Body of pancreas (tissue), 4 donors: ENCODE data around the gene LILRA5. TPM values are rescaled to one million over a fixed set of nuclear protein-coding genes. Genes with fewer than 3 reads are reported as not detected.
A peak's percentile ranks its signal among the peaks of the same experiment; 100 is the strongest.
"Not testable (repeated sequence)": the region's sequence is repeated elsewhere in the genome, so short reads cannot be mapped to it uniquely, and the experiment has no call there.

Experiments used
- ATAC-seq: fragments of 150-250 bp; one replicate; pipeline ENCODE4 v1.9.1; 2016
- DNase-seq, 4 donors: peaks; one replicate each; pipeline ENCODE4 v3.0.0-alpha.2; 2019
- H3K27ac ChIP-seq, 4 donors: fragments of 200-600 bp; sonication (generic); 1 replicate in 3 of 4; 2 replicates in 1 of 4; pipeline versions ENCODE4 v1.5.1 to v1.6.1; 2016 to 2019; ENCODE audit warnings: mild to moderate bottlenecking in 1 of 4, mixed read lengths in 1 of 4, moderate library complexity in 1 of 4
- H3K27me3 ChIP-seq, 2 donors: fragments of 200-600 bp; sonication (generic); one replicate each; pipeline ENCODE4 v1.6.0; 2016; ENCODE audit warnings: mild to moderate bottlenecking in 1 of 2
- H3K36me3 ChIP-seq, 2 donors: fragments of 200-600 bp; sonication (generic); replicated peaks in 1 of 2; 2 replicates each; pipeline ENCODE4 v1.5.1; 2016; ENCODE audit warnings: low read depth in 2 of 2; ENCODE audit not compliant: insufficient read depth in 1 of 2
- H3K4me1 ChIP-seq: fragments of 200-600 bp; sonication (generic); one replicate; pipeline ENCODE4 v1.6.0; 2016
- H3K4me3 ChIP-seq, 2 donors: fragments of 200-600 bp; sonication (generic); 1 replicate in 1 of 2; 2 replicates in 1 of 2; pipeline ENCODE4 v1.5.1; 2016 to 2019
- H3K9me3 ChIP-seq, 3 donors: fragments of 200-600 bp; sonication (generic); 1 replicate in 2 of 3; 2 replicates in 1 of 3; pipeline ENCODE4 v1.5.1; 2016
- CTCF ChIP-seq, 7 experiments: fragments of 450-650 bp in 4 of 7; fragments of 200-600 bp in 3 of 7; sonication (generic) in 3 of 7; IDR thresholded peaks; one replicate each; pipeline ENCODE4 v1.5.1; 2016 to 2019; ENCODE audit warnings: antibody characterized with exemption in 7 of 7
- POLR2A ChIP-seq, 3 donors: fragments of 450-650 bp; IDR thresholded peaks; one replicate each; pipeline ENCODE4 v1.6.1; 2016; ENCODE audit warnings: antibody characterized with exemption in 3 of 3, mild to moderate bottlenecking in 2 of 3
- WGBS, 2 donors: methylation state at CpG; one replicate each; pipeline ENCODE4 v1.1.5; 2017; 5-methylcytosine and 5-hydroxymethylcytosine counted together
- intact Hi-C: fragments of 100-400 bp; cut with DNase I; formaldehyde crosslinking; loops from one replicate; pipeline ENCODE4 v1.15.1; 2023
- total RNA-seq, 2 donors: library from RNA; depleted of rRNA; stranded (reverse); fragments of >200 nt; gene quantifications; one replicate each; pipeline ENCODE4 v1.1.0, GENCODE V29; 2016

Gene LILRA5
- total RNA-seq, 2 donors from 2014 or later: 0.78 TPM; not detected in 1

GRCh38 chr19:54281007-54281728 lies 31.8 kb downstream of the LILRA5 start, which contains the start of gene LILRB2:
TSS of gene LILRB2 (minus strand) at chr19:54281110. CDS start at chr19:54280496, 614 bp downstream.
- H3K4me3 ChIP-seq: no peak within 1 kb of the TSS
- DNase-seq (peak in 1 of 4 donors; percentile 24), ATAC-seq (no peak)
- TF ChIP-seq CTCF (IDR thresholded peaks at IDR 0.05): no peak
- no peak for TF ChIP-seq POLR2A (IDR thresholded peaks at IDR 0.05)
- intact Hi-C loops: loop anchor here (2.0 kb wide), 1 partner anchor 306 kb away; no protein-coding TSS in a partner anchor
- H3K27ac ChIP-seq: peak within 1 kb of the TSS in 1 of 4 donors; percentile 62
- no peaks in the 10 kb centered on the region for H3K9me3 ChIP-seq
- no peaks in the 10 kb centered on the region for H3K4me1 ChIP-seq
- H3K36me3 ChIP-seq: no peaks in the 10 kb centered on the region
- WGBS, 2 donors: 39 to 46% methylated on average over 12 of the region's 12 CpGs
- peaks cover 0 to 5% of the 10 kb centered on the region in 2 donors for H3K27me3 ChIP-seq

GRCh38 chr19:54280441-54280840 lies 32.5 kb downstream of the LILRA5 start:
- H3K9me3 ChIP-seq, ATAC-seq, H3K4me3 ChIP-seq, H3K4me1 ChIP-seq, H3K27me3 ChIP-seq, H3K36me3 ChIP-seq: not testable (repeated sequence)
- intact Hi-C loops: loop anchor here (2.0 kb wide), 1 partner anchor 306 kb away; no protein-coding TSS in a partner anchor
- peak in 1 of 4 donors; percentile 53 for DNase-seq
- 38 to 41% methylated on average over 8 to 10 of the region's 10 CpGs for WGBS, 2 donors
- H3K27ac ChIP-seq: peak overlapping the region in 1 of 4 donors; percentile 62

GRCh38 chr19:54280025-54280424 lies 32.9 kb downstream of the LILRA5 start:
- intact Hi-C loops: loop anchor here (2.0 kb wide), 1 partner anchor 307 kb away; no protein-coding TSS in a partner anchor
- DNase-seq, H3K9me3 ChIP-seq, ATAC-seq, H3K4me1 ChIP-seq, H3K4me3 ChIP-seq, H3K36me3 ChIP-seq, H3K27me3 ChIP-seq: not testable (repeated sequence)
- 16% methylated on average over 4 of the region's 4 CpGs; no CpG with 5 or more reads in 1 of the 2 donors for WGBS, 2 donors
- H3K27ac ChIP-seq: peak overlapping the region in 1 of 4 donors; percentile 62

GRCh38 chr19:54279406-54279962 lies 33.5 kb downstream of the LILRA5 start:
- no peaks in the 10 kb centered on the region for H3K36me3 ChIP-seq
- no peaks in the 10 kb centered on the region for H3K4me1 ChIP-seq
- no peak overlapping the region for H3K4me3 ChIP-seq
- DNase-seq (no peak), ATAC-seq (no peak)
- WGBS, 2 donors: 49 to 60% methylated on average over 7 to 16 of the region's 18 CpGs
- H3K9me3 ChIP-seq: no peaks in the 10 kb centered on the region
- intact Hi-C loops: no loop called here
- TF ChIP-seq POLR2A (IDR thresholded peaks at IDR 0.05): no peak
- no peak for TF ChIP-seq CTCF (IDR thresholded peaks at IDR 0.05)
- peaks cover 0 to 5% of the 10 kb centered on the region in 2 donors for H3K27me3 ChIP-seq
- H3K27ac ChIP-seq: no peak overlapping the region

GRCh38 chr19:54278571-54279195 lies 34.3 kb downstream of the LILRA5 start:
- DNase-seq, H3K9me3 ChIP-seq, H3K36me3 ChIP-seq, intact Hi-C loops, H3K4me3 ChIP-seq, ATAC-seq, H3K27ac ChIP-seq, H3K4me1 ChIP-seq, H3K27me3 ChIP-seq: not testable (repeated sequence)
- WGBS, 2 donors: 29 to 45% methylated on average over 1 to 14 of the region's 15 CpGs

GRCh38 chr19:54278056-54278455 lies 34.9 kb downstream of the LILRA5 start:
- H3K9me3 ChIP-seq, H3K4me1 ChIP-seq, H3K27ac ChIP-seq, H3K27me3 ChIP-seq, intact Hi-C loops, ATAC-seq, H3K36me3 ChIP-seq, DNase-seq, H3K4me3 ChIP-seq: not testable (repeated sequence)
- WGBS, 2 donors: 38 to 62% methylated on average over 6 to 9 of the region's 13 CpGs

GRCh38 chr19:54277111-54277615 lies 35.8 kb downstream of the LILRA5 start:
- intact Hi-C loops, H3K27me3 ChIP-seq, H3K4me3 ChIP-seq, H3K4me1 ChIP-seq, H3K27ac ChIP-seq, ATAC-seq, H3K36me3 ChIP-seq, H3K9me3 ChIP-seq, DNase-seq: not testable (repeated sequence)
- WGBS, 2 donors: 40 to 46% methylated on average over 1 to 13 of the region's 15 CpGs
